ENCODE data around the gene EEF1AKMT1.

DNA sequence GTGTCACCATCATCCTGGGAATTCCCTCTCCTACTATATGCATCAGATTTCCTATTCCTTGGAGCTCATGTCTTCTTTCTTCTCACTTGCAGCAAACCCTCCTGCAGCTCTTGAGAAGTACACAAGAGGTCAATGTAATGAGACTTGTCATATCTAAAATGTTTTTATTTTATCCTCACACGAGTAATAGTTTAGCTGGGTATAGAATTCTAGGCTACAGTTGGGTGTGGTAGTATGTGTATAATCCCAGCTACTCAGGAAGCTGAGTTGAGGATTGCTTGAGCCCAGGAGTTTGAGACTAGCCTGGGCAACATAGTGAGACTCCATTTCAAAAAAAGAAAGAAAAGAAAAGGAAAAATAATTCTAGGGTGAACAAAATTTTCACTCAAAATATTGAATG, 24.4 kb downstream of the EEF1AKMT1 start:
- TF ChIP-seq, protein P1, sequence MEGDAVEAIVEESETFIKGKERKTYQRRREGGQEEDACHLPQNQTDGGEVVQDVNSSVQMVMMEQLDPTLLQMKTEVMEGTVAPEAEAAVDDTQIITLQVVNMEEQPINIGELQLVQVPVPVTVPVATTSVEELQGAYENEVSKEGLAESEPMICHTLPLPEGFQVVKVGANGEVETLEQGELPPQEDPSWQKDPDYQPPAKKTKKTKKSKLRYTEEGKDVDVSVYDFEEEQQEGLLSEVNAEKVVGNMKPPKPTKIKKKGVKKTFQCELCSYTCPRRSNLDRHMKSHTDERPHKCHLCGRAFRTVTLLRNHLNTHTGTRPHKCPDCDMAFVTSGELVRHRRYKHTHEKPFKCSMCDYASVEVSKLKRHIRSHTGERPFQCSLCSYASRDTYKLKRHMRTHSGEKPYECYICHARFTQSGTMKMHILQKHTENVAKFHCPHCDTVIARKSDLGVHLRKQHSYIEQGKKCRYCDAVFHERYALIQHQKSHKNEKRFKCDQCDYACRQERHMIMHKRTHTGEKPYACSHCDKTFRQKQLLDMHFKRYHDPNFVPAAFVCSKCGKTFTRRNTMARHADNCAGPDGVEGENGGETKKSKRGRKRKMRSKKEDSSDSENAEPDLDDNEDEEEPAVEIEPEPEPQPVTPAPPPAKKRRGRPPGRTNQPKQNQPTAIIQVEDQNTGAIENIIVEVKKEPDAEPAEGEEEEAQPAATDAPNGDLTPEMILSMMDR (conservative IDR thresholded peaks at IDR 0.05; ENCODE audit: low read depth, low read length): no peak
- no peak for TF ChIP-seq EZH2 (IDR thresholded peaks at IDR 0.05; ENCODE audit: borderline replicate concordance, low read depth, low read length, poor library complexity, severe bottlenecking)

Measured in A673 (cell line).